Measurements from ENCODE around the gene TNFRSF21. TPM values are rescaled to one million over a fixed set of nuclear protein-coding genes. Genes with fewer than 3 reads are reported as not detected.

Gene TNFRSF21
- total and polyA plus RNA-seq, 10 of the 15 experiments (the other 5 are each of a cell fraction or from before 2014, with no cell fraction given) = 0.09 to 1.0 (median 0.27) TPM

DNA sequence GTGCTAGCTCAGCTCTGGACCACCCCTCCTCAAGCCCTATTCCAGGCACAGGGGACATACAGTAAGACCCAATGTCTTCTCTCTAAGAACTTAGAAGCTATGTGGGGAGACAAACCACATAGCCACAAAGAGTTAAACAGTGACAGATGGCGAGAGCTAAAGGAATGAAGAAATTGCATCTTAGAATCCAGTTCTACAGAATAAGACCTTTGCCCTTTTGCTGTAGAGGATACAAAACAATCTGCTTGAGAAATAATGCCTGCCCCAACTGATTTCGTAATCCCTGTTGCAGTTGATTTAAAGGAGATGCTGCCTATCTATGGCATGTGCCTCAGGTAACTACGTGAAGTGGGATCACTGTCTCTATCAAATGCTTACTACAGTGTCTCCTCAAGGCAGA is 31.2 kb downstream of the TNFRSF21 start:
- ChIA-PET SMC1A (ENCODE audit: uncharacterized antibody, unreplicated experiment) (interaction anchor here (1.0 to 1.7 kb wide), 4 partner anchors 10 to 29 kb away, joined by 3 read pairs; no protein-coding TSS in a partner anchor), CTCF (no interaction called here), POLR2A (no interaction called here), RAD21 (ENCODE audit: unreplicated experiment) (interaction anchor here (0.5 kb wide), 1 partner anchor 171 kb away, joined by 3 read pairs; no protein-coding TSS in a partner anchor)
- H4K20me1 ChIP-seq (ENCODE audit: control insufficient read depth, insufficient read depth) = no peaks in the 10 kb centered on the region
- DNase-seq (ENCODE audit: low read depth, low spot score) = no peak
- no peak for ATAC-seq
- FAIRE-seq = no peak
- BruUV-seq (replicated peaks) = no TSS peak
- H3K4me2 ChIP-seq (ENCODE audit: control insufficient read depth, insufficient read depth) = no peak overlapping the region
- no peak overlapping the region for H3K27ac ChIP-seq (ENCODE audit: control insufficient read depth, insufficient read depth)
- H3K4me1 ChIP-seq (ENCODE audit: control insufficient read depth, insufficient read depth, low read length) = no peaks in the 10 kb centered on the region
- H3K9me3 ChIP-seq (replicated peaks; ENCODE audit: control insufficient read depth, insufficient read depth, low read length) = no peaks in the 10 kb centered on the region
- H3K27me3 ChIP-seq (replicated peaks in 1 of 2; ENCODE audit: control insufficient read depth in 2 of 2, insufficient read depth in 2 of 2, low read length in 1 of 2) = no peaks in the 10 kb centered on the region
- TF ChIP-seq NFYB (IDR thresholded peaks at IDR 0.05; ENCODE audit: insufficient read depth, low read depth, low read length) (no peak), ZNF24 (IDR thresholded peaks at IDR 0.05) (no peak), POLR2AphosphoS2 (IDR thresholded peaks at IDR 0.05; ENCODE audit: low read depth, low read length) (no peak), POLR2A (IDR thresholded peaks at IDR 0.05; ENCODE audit: low read depth, low read length) (no peak), CBX5 (IDR thresholded peaks at IDR 0.05; ENCODE audit: low read depth) (no peak), SIX5 (IDR thresholded peaks at IDR 0.05; ENCODE audit: low read depth, low read length, severe bottlenecking) (no peak), LARP7 (IDR thresholded peaks at IDR 0.05) (no peak), WRNIP1 (IDR thresholded peaks at IDR 0.05; ENCODE audit: borderline replicate concordance, low read depth, low read length) (no peak), SUZ12 (IDR thresholded peaks at IDR 0.05; ENCODE audit: unreplicated experiment) (no peak)
- TF ChIP-seq, protein P1, sequence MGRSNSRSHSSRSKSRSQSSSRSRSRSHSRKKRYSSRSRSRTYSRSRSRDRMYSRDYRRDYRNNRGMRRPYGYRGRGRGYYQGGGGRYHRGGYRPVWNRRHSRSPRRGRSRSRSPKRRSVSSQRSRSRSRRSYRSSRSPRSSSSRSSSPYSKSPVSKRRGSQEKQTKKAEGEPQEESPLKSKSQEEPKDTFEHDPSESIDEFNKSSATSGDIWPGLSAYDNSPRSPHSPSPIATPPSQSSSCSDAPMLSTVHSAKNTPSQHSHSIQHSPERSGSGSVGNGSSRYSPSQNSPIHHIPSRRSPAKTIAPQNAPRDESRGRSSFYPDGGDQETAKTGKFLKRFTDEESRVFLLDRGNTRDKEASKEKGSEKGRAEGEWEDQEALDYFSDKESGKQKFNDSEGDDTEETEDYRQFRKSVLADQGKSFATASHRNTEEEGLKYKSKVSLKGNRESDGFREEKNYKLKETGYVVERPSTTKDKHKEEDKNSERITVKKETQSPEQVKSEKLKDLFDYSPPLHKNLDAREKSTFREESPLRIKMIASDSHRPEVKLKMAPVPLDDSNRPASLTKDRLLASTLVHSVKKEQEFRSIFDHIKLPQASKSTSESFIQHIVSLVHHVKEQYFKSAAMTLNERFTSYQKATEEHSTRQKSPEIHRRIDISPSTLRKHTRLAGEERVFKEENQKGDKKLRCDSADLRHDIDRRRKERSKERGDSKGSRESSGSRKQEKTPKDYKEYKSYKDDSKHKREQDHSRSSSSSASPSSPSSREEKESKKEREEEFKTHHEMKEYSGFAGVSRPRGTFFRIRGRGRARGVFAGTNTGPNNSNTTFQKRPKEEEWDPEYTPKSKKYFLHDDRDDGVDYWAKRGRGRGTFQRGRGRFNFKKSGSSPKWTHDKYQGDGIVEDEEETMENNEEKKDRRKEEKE (IDR thresholded peaks at IDR 0.05) = no peak
- intact Hi-C loops (cut with micrococcal nuclease; ENCODE audit: unreplicated experiment) (no loop called here), in situ Hi-C loops (cut with MboI) (no loop called here)
- H3K36me3 ChIP-seq (ENCODE audit: control insufficient read depth in 2 of 2, insufficient read depth in 2 of 2, low read length in 1 of 2) = no peaks in the 10 kb centered on the region
- no peaks in the 10 kb centered on the region for H3K79me2 ChIP-seq (ENCODE audit: control insufficient read depth, insufficient read depth, low read length)
- 30% methylated on average over 3 of the region's 3 CpGs for WGBS (ENCODE audit: insufficient coverage, insufficient replicate concordance, low lambda C conversion rate, missing lambda C conversion rate)
- no peak overlapping the region for H3K9ac ChIP-seq (ENCODE audit: control insufficient read depth, insufficient read depth, low read length)
- H2AFZ ChIP-seq (ENCODE audit: control insufficient read depth, low read depth, low read length) = no peak overlapping the region
- H3K4me3 ChIP-seq = no peak overlapping the region
